T follicular helper cell (primary cell): Measurements from ENCODE around the gene SLC25A21.

Experiments
- DNase-seq: peaks from one replicate; pipeline ENCODE4 v3.0.0-alpha.2; 2020; ENCODE audit warnings: low read depth

The SLC25A21 gene

DNA sequence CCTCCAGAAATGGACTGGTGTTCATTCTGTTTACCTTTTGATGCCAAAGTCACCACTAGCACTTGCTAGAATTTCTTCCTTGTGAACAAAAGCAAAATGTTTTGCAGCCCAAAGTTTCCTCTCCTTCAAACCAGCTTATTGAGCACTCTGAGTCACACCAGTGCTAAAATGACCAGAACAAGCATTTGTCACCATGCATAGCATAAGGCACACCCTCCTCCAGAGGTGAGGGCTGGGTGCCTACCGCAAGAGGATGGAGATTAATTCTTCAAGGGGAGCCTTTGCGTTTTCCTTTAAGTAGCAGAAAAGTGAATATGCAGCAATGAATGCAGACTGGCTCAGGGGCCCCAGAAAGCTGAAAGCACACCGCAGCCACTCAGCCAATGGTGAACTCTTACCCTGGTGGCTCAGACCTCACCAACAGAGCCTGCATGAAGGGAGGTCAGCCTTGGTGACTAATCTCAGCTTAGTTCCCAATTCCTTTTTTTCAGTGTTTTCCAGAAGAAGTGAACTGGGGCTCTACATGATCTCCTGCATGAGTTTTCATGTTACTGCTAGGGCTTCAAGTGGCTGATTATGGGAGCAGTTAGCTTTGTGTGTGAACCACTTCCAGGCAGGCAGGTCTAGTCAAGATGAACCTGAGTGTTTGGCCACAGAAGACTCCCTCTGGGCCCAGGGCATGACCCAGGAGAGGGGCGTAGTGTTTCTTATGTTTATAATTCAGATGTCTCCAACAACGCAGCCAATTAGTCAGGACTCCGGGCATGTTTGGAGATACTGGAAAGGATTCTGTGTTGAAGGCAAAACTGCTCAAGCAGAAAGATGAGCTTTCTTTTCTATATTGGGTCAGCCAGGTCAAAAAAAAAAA lies 414.4 kb downstream of the SLC25A21 start:
- no peak for DNase-seq

- no peak for DNase-seq
Observed at GRCh38 chr14:36756226-36756625, 416.2 kb downstream of the SLC25A21 start.

GRCh38 chr14:36755756-36756155 lies 416.6 kb downstream of the SLC25A21 start:
- DNase-seq, result no peak

- no peak for DNase-seq
Observed at GRCh38 chr14:36751920-36752319, 420.5 kb downstream of the SLC25A21 start.

GRCh38 chr14:36751106-36751505 lies 421.3 kb downstream of the SLC25A21 start:
- DNase-seq, result no peak

GRCh38 chr14:36750244-36750643 lies 422.2 kb downstream of the SLC25A21 start:
- DNase-seq, result no peak

DNA sequence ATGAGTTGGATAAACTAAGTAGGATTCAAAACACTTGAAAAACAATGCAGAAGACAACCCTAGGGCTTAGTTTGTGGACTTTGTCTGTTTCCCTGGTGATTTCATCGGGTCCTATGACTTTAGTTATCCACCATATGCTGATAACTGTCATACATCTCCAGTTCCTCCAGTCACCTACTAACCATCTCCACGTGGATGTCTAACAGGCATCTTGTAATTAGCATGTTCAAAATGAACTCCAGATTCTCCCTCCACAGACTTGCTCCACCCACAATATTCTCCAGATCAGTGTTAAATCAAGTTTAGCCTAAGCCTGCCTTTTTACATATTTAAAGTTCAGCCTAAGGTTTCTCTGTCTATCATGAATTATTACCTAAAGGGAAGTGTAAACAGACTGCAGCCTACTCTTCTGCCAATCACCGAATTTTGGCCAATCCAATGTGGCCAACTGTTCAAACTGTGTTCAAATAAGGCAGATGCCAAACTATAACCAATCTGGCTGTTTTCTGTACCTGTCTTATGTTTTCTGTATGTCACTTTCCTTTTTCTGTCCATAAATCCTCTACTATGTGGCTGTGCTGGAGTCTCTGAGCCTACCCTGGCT lies 423.7 kb downstream of the SLC25A21 start:
- DNase-seq, result no peak

DNA sequence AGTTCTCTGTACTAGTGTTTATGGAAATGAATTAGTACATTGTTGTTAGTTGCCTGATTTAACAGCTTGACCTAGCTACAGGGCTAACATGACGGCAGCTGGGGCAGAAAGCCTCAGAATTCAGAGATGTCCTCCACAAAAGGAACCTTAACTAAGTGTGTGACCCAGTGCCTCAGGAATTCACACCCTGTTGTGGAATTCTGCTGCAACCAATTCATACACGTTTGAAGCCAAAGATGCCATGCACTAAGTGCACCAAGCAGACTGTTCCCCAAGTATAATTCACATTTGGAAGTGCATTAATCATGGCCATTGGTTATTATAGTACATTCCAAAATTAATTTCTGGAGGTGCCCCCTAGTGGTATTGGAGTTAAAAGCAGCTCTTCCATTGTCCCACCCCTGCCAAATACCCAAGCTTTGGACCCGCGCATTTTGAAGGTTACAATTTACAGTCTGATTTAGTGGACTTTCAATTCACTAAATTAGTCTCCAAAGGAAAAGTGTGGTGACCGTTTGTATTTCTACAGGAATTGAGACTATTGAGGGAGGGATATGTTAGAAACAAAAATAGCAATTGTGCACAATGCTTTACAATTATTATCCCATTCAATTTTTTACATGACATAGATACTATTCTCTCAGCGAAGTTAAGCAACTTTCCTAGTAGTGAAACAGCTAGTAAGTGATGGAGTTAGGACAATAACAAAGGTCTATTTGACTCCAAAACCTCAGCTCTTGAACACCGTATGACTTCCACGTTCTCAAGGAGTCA lies 424.8 kb downstream of the SLC25A21 start:
- DNase-seq, result no peak

- DNase-seq, result no peak
Observed at GRCh38 chr14:36746872-36747271, 425.5 kb downstream of the SLC25A21 start.

DNA sequence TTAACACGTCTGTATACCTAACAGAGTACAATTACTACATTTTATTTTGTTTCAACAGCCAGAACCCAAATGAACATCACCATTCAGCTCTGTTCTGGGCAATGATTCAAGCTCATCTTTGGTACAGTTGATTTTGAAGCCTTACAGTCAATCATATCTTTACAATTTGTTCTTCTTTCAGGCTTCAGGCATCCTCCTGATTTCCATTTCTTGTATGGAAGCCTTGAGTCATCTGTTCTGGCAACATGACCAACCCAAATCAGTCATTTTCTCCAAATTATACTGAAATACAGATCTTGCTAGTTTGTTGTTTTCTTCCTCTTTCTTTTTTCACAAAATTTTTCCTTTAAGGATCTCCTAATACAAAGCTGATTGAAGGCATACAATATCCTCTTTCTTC lies 430.5 kb downstream of the SLC25A21 start:
- no peak for DNase-seq

- DNase-seq, result no peak
Observed at GRCh38 chr14:36738269-36738668, 434.1 kb downstream of the SLC25A21 start.

DNA sequence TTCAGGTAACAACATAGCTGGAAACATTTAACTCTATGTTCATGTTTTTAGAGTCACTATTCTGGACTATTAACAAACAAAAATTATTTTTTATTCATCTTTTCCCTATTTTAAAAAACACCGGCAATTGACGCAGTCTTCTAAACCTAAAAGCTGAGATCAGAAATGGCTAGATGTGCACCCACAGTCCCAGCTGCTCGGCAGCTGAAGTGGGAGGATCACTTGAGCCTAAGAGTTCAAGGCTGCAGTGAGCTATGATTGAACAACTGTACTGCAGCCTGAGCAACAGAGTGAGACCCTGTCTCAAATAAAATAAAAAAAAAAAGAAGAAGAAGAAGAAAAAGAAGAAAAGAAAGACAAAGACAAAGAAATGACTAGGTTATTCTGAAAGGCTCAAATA lies 446.3 kb downstream of the SLC25A21 start:
- no peak for DNase-seq

DNA sequence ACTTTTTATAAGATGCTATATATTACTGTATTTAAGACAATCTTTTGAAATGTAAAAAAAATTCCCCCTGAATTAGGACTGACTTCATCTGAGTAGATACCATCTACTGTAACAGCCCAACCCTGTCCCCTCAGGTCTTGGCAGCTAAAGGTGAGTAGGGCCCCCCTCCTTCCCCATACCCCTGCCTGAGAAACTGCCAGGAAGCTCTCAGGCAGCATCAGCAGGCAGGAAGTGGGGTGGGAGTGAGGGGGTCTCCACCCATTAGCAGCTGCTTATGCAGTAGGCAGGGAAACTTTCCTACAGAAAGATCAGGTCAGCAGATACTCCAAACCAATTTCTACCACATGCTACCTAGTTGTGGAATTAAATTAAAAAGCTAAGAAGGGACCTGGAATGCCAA lies 448.2 kb downstream of the SLC25A21 start:
- no peak for DNase-seq

DNA sequence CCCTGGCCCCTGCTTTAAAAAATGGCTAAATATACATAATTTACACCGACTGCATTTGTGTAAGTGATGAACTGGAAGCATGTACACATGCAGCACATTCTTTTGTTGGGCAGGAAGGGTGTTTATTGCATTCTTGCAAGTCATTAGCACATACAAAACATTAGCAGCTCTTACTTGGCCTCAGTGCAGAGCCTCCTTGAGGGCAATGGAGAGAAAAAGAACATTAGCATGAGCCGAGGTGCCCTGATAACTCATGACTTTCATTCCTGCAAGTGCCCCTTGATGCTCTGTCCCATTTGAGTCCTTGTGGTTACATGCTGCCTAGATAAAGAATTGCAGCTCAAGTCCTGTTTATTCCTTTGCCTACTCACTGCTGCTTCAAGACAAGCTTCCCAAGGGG lies 448.9 kb downstream of the SLC25A21 start:
- no peak for DNase-seq

- DNase-seq, result no peak
Observed at GRCh38 chr14:36721877-36722276, 450.5 kb downstream of the SLC25A21 start.

DNA sequence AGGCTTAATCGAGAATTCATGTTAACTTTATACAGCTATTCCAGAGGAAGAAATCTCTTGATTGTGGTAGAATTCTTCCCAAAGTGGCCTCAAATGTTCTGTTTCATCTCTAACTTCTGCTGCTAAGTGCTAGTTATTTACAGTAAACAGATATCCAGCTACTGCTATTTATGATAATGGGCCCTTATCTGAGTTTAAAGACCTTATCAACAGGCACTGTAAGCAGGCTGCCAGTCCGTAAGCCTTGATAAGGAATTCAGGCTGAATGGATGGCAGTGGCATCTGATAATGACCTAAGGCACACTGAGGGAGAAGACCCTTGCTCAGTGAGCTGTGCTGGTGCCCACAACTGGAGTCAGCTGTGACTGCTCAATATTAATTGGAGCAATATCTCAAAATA lies 451.7 kb downstream of the SLC25A21 start:
- DNase-seq, result no peak

GRCh38 chr14:36719823-36720222 lies 452.6 kb downstream of the SLC25A21 start:
- no peak for DNase-seq

- DNase-seq, result no peak
Observed at GRCh38 chr14:36718216-36718615, 454.2 kb downstream of the SLC25A21 start.

DNA sequence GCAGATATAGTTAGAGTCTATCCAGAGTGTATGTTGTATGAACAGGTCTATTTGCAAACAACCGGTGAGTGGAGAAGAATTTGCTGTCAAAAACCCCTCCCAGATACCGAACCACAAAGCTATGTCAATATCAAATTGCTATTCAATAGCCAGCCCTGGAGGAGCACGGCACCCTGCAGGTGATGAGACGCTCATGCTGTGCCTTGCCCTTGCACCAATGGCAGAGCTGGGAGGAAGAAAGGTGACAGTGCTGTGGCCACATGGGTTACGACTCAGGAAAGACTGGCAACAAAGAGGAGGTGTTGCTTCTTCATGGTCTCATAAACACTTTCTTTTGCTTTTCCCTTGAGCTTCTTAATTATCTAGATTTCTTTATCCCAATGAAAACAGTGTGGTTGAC lies 455.0 kb downstream of the SLC25A21 start:
- DNase-seq, result no peak

DNA sequence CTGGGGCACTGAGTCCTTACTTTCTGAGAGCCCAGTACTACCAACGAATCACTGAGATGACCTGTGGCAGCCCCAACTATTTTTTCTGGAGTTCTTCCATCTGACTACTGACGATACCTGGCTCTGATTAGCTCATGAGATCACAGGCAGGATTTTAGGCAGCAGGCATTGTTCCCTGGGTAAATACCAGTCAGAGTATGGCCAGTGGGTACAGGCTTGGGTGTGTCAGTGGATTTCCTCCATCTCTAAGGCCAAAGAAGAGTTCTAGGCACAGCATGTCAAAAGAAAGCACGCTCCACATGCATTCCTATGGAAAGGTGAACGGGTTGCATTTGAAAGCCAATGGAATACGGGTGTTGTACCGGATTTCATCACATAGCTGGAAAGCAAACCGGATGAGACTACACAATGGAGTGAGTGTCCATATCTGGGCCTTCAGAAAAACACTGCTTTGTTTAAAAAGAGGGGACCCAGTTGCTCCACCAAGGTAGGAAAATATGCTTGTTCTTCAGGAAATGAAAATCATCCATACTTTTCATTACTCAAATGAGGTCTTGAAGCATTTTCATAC lies 455.7 kb downstream of the SLC25A21 start:
- DNase-seq, result no peak

GRCh38 chr14:36713960-36714703 lies 458.3 kb downstream of the SLC25A21 start:
- DNase-seq, result no peak

DNA sequence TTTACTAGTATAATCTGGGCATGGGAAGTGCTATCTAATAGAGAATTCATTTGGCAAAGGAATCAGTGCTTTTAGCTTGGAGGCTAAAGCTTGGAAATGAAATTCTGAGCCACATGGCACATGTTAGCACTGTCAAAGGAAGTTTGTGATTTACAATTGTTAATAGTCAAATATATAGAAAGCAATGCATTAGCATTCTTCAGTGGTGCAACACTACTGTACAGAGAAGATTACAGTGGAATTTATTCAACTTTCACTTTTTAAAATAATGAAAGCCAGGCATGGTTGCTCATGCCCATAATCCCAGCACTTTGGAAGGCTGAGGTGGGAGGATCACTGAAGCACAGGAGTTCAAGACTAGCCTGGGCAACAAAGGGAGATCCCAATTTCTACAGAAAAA lies 464.8 kb downstream of the SLC25A21 start:
- DNase-seq, result no peak
